ENCODE results near the gene COL4A2. TPM values are rescaled to one million over a fixed set of nuclear protein-coding genes. Genes with fewer than 3 reads are reported as not detected.

Gene COL4A2
- total and polyA plus RNA-seq, 4 donors: 8.0 to 45.2 (median 40.3) TPM

GRCh38 chr13:110475117-110475516, 168.0 kb downstream of the COL4A2 start:
- WGBS: 91% methylated on average over 9 of the region's 9 CpGs
- Histone ChIP-seq H3K9ac (ENCODE audit: low read depth in 1 of 2, low read length in 2 of 2) (no peak overlapping the region), H3K27me3 (ENCODE audit: control insufficient read depth in 4 of 4, insufficient read depth in 4 of 4, low read length in 3 of 4) (no peaks in the 10 kb centered on the region), H3K4me3 (ENCODE audit: low read depth in 1 of 3, low read length in 3 of 3) (no peak overlapping the region), H3K9me3 (ENCODE audit: control insufficient read depth in 4 of 4, low read length in 3 of 4) (no peaks in the 10 kb centered on the region), H3K27ac (ENCODE audit: low read depth in 1 of 2, low read length in 2 of 2) (no peak overlapping the region), H3K4me1 (ENCODE audit: control insufficient read depth in 4 of 4, insufficient read depth in 4 of 4, low read length in 3 of 4) (peaks cover 0 to 5% (median 0%) of the 10 kb centered on the region in 4 donors), H3K36me3 (ENCODE audit: control insufficient read depth in 4 of 4, insufficient read depth in 3 of 4, low read depth in 1 of 4, low read length in 3 of 4) (peaks cover 0 to 2% (median 0%) of the 10 kb centered on the region in 4 donors)
- no peak for DNase-seq (ENCODE audit: low spot score)
- TF ChIP-seq TAF1 (conservative IDR thresholded peaks at IDR 0.05): no peak
- no peak for TF ChIP-seq ATF3 (IDR thresholded peaks at IDR 0.05)
- no peak for TF ChIP-seq EGR1 (IDR thresholded peaks at IDR 0.05; ENCODE audit: low read depth in 2 of 2)
- TF ChIP-seq NR2F2 (IDR thresholded peaks at IDR 0.05): no peak
- TF ChIP-seq JUND (IDR thresholded peaks at IDR 0.05): no peak

GRCh38 chr13:110475550-110476219, 168.6 kb downstream of the COL4A2 start:
- peaks cover 0 to 5% (median 0%) of the 10 kb centered on the region in 4 donors for H3K4me1 ChIP-seq (ENCODE audit: control insufficient read depth in 4 of 4, insufficient read depth in 4 of 4, low read length in 3 of 4)
- no peak overlapping the region for H3K27ac ChIP-seq (ENCODE audit: low read depth in 1 of 2, low read length in 2 of 2)
- H3K9me3 ChIP-seq (ENCODE audit: control insufficient read depth in 4 of 4, low read length in 3 of 4): no peaks in the 10 kb centered on the region
- no peak overlapping the region for H3K4me3 ChIP-seq (ENCODE audit: low read depth in 1 of 3, low read length in 3 of 3)
- H3K36me3 ChIP-seq (ENCODE audit: control insufficient read depth in 4 of 4, insufficient read depth in 3 of 4, low read depth in 1 of 4, low read length in 3 of 4): peaks cover 0 to 2% (median 0%) of the 10 kb centered on the region in 4 donors
- DNase-seq (ENCODE audit: low spot score): no peak
- H3K9ac ChIP-seq (ENCODE audit: low read depth in 1 of 2, low read length in 2 of 2): no peak overlapping the region
- no peak for TF ChIP-seq CTCF (IDR thresholded peaks at IDR 0.05; ENCODE audit: low read depth, low read length, missing input control)
- no peak for TF ChIP-seq MAX (IDR thresholded peaks at IDR 0.05)
- H3K27me3 ChIP-seq (ENCODE audit: control insufficient read depth in 4 of 4, insufficient read depth in 4 of 4, low read length in 3 of 4): no peaks in the 10 kb centered on the region
- WGBS: 92% methylated on average over 18 of the region's 18 CpGs

GRCh38 chr13:110476220-110476617, 169.1 kb downstream of the COL4A2 start:
- H3K36me3 ChIP-seq (ENCODE audit: control insufficient read depth in 4 of 4, insufficient read depth in 3 of 4, low read depth in 1 of 4, low read length in 3 of 4): peaks cover 0 to 2% (median 0%) of the 10 kb centered on the region in 4 donors
- H3K27me3 ChIP-seq (ENCODE audit: control insufficient read depth in 4 of 4, insufficient read depth in 4 of 4, low read length in 3 of 4): no peaks in the 10 kb centered on the region
- WGBS: 87% methylated on average over 12 of the region's 12 CpGs
- no peak overlapping the region for H3K4me3 ChIP-seq (ENCODE audit: low read depth in 1 of 3, low read length in 3 of 3)
- H3K9ac ChIP-seq (ENCODE audit: low read depth in 1 of 2, low read length in 2 of 2): no peak overlapping the region
- no peaks in the 10 kb centered on the region for H3K9me3 ChIP-seq (ENCODE audit: control insufficient read depth in 4 of 4, low read length in 3 of 4)
- H3K4me1 ChIP-seq (ENCODE audit: control insufficient read depth in 4 of 4, insufficient read depth in 4 of 4, low read length in 3 of 4): peaks cover 0 to 5% (median 0%) of the 10 kb centered on the region in 4 donors
- no peak for TF ChIP-seq CTCF (IDR thresholded peaks at IDR 0.05; ENCODE audit: low read depth, low read length, missing input control)
- no peak for TF ChIP-seq MAX (IDR thresholded peaks at IDR 0.05)
- TF ChIP-seq HNF4A (conservative IDR thresholded peaks at IDR 0.05): no peak
- TF ChIP-seq REST (IDR thresholded peaks at IDR 0.05): no peak
- TF ChIP-seq ZBTB33 (IDR thresholded peaks at IDR 0.05): no peak
- TF ChIP-seq TAF1 (conservative IDR thresholded peaks at IDR 0.05): no peak
- no peak for TF ChIP-seq RAD21 (IDR thresholded peaks at IDR 0.05)
- no peak for TF ChIP-seq ATF3 (IDR thresholded peaks at IDR 0.05)
- no peak for TF ChIP-seq SP1 (IDR thresholded peaks at IDR 0.05)
- no peak for TF ChIP-seq EGR1 (IDR thresholded peaks at IDR 0.05; ENCODE audit: low read depth in 2 of 2)
- no peak for TF ChIP-seq HNF4G (IDR thresholded peaks at IDR 0.05)
- no peak for TF ChIP-seq JUND (IDR thresholded peaks at IDR 0.05)
- DNase-seq (ENCODE audit: low spot score): no peak
- no peak overlapping the region for H3K27ac ChIP-seq (ENCODE audit: low read depth in 1 of 2, low read length in 2 of 2)

All from liver (tissue), 9 donors.